ENCODE results near the gene ABCA13.

The ABCA13 gene

GRCh38 chr7:48300301-48300700 lies 129.0 kb downstream of the ABCA13 start:
- no peak for DNase-seq

DNA sequence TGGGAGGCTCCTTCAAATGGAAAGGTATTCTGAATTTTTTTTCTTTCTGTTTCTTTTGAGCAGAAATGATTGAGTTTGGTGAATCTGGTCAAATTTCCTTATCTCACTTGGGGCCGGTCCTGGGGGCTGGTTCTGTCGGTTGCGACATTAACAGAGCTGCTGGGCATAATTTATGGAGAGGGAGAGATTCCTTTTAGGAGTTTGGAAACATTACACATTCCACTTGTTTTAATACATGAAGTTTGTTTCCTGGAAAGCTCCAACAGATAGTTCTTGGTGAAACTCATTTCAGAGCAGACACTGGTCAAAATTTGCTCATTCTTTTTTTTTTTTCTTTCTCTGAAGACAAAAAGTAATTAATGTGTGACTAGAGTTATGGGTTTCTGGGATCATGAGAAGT lies 129.9 kb downstream of the ABCA13 start:
- no peak for DNase-seq

- DNase-seq = peak in 1 of 14 donors; percentile 33
Observed at GRCh38 chr7:48304641-48305040, 133.4 kb downstream of the ABCA13 start.

- DNase-seq = no peak
Observed at GRCh38 chr7:48305661-48306060, 134.4 kb downstream of the ABCA13 start.

DNA sequence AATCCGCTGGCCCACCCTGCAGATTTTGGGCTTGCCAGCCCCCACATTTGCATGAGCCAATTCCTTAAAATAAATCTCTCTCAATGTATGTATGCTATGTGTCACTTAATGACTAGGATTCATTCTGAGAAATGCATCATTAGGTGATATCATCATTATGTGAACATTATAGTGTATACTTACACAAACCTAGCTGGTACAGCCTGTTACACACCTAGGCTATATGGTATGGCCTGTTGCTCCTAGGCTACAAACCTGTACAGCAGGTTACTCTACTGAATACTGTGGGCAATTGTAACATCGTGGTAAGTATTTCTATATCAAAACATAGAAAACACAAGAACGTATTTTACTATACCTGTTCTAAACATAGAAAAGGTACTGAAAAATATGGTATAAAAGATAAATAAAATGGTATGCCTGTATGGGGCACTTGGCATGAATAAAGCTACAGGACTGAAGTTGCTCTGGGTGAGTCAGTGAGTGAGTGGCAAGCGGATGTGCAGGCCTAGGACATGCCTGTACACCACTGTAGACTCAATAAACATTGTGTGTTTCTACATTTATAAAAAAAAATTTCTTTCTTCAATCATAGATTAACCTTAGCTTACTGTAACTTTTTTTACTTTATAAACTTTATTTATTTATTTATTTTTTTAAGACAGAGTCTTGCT lies 135.9 kb downstream of the ABCA13 start:
- no peak for DNase-seq

- DNase-seq = no peak
Observed at GRCh38 chr7:48309720-48310119, 138.5 kb downstream of the ABCA13 start.

GRCh38 chr7:48311464-48312100 lies 140.3 kb downstream of the ABCA13 start:
- no peak for DNase-seq

DNA sequence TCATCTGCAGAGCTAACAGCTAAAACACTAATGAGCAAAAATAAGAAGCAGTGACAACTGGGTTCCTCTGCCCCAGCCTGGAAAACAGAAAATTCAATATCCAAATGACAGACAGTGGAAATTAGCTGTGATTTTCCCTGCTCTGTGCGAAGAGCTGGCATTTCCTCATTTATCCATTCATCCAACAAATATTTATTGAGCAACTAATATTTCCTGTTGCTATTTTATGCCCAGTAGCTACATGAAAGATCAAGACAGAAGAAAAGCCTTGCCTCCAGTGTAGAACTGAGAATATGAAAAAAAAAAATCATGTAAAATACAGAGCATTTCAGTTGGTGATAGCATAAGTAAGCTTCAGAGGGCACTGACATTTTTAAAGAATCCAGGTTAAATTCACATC lies 140.9 kb downstream of the ABCA13 start:
- DNase-seq = no peak

GRCh38 chr7:48316768-48317167 lies 145.5 kb downstream of the ABCA13 start:
- no peak for DNase-seq

- no peak for DNase-seq
Observed at GRCh38 chr7:48317360-48317759, 146.1 kb downstream of the ABCA13 start.

DNA sequence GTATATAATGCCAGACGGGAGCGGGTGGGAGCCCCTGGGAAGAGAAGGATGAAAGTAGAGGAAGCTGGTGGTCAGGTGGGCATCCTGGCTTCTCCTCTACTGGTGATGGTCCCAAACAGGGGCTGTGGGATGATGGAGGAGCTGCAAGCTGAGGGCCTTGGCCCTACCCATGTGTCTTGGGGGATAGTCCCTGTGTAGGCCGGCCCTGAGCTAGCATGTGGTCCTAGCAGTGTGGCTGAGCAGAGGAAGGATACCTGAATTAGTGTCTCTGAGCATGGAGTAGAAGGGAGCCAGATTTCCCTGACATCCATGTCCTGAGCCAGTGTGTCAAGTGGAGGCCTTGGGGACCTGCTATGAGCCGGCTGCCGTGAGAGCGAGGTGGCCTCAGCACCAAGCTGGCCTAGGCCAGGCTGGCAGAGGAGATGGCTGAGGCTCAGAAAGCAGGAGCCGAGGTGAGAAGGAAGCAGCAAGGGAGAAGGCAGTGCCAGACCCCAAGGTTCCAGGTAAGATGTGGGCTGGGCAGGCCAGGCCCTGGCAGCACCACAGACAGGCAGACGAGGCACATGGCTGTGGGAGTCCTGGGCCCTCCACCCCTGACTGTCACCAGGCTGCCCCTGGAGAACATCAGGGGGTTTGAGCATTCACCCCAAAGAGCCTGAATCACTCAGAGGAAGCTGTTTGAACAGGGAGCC lies 150.2 kb downstream of the ABCA13 start:
- no peak for DNase-seq

DNA sequence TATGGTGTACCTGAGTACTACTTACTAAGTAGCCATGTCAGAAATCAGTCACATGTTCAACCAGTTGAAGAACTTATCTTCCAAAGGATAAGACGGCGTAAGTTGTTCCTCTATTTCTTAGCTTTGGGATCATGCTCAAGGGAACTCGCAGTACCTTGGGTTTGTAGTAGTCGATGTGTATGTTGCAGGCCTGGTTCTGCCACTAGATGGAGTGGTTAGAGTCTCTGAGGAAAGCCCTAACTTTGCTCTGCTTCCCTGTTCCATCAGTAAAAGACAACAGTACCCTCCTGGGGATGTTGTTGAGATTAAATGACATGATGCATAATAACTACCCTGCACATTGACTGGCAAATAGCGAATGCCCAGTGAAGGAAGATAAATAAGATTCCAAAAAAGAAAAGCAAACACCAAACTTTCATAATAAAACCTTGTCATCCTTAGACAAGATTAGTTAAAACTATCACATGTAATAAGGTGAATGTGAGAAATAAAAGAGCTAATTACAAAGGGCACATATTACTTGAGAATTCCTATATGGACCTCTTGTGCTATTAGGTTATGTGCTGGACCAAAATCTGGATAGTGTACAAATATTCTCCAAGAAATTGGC lies 165.9 kb downstream of the ABCA13 start:
- no peak for DNase-seq

DNA sequence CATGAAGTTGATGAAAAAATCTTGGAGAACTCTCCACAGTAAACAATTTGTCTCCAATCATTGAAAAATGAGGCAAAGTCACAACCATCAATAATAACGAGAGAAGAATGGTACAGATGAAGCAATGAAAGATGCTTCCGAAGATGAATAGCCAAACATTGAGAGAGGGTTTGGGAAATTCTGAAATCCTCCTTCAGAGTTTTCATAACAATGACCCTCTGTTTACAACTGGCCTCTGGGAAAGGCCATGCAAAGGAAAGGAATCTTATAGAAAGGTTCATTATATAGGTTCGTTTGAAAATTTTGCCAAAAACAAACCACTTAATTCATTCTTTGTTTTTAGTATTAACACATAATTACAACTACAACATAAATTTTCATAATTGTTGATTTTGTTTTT lies 166.5 kb downstream of the ABCA13 start:
- DNase-seq = no peak

- no peak for DNase-seq
Observed at GRCh38 chr7:48347230-48347825, 176.1 kb downstream of the ABCA13 start.

- DNase-seq = no peak
Observed at GRCh38 chr7:48350515-48350914, 179.3 kb downstream of the ABCA13 start.

DNA sequence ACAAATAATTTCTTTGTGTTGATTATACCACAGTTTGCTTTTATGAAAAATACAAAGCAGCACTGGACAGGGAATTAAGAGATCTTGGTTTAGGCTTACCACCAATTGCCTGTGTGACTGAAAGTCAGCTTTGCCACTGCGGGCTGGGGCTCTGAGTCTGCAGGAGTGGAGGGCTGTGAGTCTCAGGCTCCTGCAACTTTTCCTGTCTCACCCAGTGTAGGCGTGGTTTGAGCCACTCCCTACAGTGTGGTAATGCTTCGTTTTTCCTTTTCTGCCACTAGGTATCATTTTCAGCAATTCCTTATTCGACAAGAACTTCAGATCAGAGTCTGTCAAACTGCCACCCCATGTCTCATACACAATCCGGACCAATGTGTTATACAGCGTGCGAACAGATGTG lies 180.6 kb downstream of the ABCA13 start:
- DNase-seq = no peak

DNA sequence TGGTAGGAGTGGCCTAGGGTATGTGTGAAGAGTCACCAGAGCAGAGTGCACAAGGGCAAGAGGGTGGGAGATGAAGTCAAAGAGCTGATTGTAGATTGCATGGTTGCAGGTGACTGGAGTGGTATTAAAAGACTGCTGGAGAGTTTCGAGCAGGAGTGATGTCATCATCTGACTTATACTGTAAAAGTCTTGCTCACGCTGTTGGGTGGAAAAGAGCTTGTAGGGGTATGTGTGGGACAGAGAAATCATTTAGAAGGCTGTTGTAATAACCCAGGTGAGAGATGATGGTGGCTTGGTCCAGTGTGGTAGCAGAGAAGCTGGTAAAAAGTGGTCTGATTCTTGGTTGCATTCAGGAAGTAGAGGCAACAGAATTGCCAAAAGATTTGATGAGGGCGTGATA lies 184.1 kb downstream of the ABCA13 start:
- DNase-seq = no peak

GRCh38 chr7:48360574-48360973 lies 189.3 kb downstream of the ABCA13 start:
- no peak for DNase-seq

DNA sequence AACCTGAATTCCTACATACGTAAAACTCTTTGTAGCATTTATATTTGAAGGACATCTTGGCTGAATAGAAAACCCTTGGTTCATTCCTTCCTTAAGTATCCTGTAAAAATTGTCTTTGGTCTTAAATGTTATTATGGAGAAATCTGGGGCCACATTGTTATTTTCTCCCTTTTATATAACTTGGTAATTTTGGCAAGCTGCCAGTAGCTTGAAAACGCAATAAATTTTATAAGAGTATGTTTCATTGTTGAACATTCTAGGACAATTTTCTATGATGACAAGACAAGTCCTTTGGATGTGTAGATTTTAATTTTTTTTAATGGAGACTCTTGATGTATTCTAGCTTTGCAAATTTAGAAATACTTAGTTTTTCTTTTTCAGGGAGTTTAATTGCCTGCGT lies 191.9 kb downstream of the ABCA13 start:
- DNase-seq = no peak

DNA sequence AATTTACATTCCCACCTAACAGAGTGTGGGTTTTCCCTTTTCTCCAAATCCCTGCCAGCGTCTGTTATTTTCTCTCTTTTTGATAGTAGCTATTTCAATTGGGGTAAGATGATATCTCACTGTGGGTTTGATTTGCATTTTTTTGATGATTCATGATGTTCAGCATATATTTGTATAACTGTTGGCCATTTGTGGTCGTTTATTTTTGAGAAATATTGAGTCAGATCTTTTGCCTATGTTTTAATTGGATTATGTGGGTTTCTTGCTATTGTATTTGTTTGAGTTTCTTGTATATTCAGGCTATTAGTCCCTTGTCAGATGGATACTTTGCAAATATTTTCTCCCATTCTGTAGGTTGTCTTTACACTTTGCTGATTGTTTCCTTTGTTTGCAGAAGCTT lies 193.8 kb downstream of the ABCA13 start:
- DNase-seq = no peak

DNA sequence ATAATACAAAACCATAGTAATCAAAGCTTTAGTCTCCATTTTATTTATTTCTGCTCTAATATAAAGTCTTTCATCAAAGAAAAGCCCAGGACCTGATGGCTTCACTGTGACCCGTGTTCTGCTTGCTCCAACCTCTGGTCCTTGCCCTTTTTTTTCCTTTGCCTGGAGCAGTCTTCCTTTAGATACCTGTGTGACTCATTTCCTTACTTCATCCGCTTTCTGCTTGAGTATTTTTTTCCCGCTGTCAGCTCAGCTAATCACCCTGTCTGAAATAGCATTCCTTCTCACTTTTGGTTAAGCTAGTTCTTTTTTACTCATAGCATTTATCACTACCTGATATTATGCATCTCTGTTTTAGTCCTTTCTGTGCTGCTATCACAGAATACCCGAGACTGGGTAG lies 194.8 kb downstream of the ABCA13 start:
- no peak for DNase-seq

- peak in 1 of 14 donors; percentile 8 for DNase-seq
Observed at GRCh38 chr7:48376263-48376662, 205.0 kb downstream of the ABCA13 start.

- DNase-seq = no peak
Observed at GRCh38 chr7:48380921-48381320, 209.7 kb downstream of the ABCA13 start.
